Upper lobe of left lung (tissue), 6 donors: ENCODE results near the gene DCTN3. TPM values are rescaled to one million over a fixed set of nuclear protein-coding genes. Genes with fewer than 3 reads are reported as not detected.
A peak's percentile ranks its signal among the peaks of the same experiment; 100 is the strongest.

Experiments
- ATAC-seq, 2 donors: fragments of 200-7000 bp; cut with Tn5 transposase; one replicate each; pipeline ENCODE4 v1.9.1; 2022; ENCODE audit warnings: mild to moderate bottlenecking in 2 of 2, moderate library complexity in 2 of 2; ENCODE audit not compliant: low FRiP score in 2 of 2
- DNase-seq, 2 donors: peaks; one replicate each; pipeline ENCODE4 v3.0.0-alpha.2; 2019 to 2020
- H3K27ac ChIP-seq, 4 donors: fragments of 200-600 bp; sonication (generic); one replicate each; pipeline ENCODE4 v1.5.1; 2016 to 2019
- H3K27me3 ChIP-seq, 4 donors: fragments of 200-600 bp; sonication (generic); one replicate each; pipeline ENCODE4 v1.5.1; 2017 to 2019
- H3K36me3 ChIP-seq, 4 donors: fragments of 200-600 bp; sonication (generic); one replicate each; pipeline ENCODE4 v1.5.1; 2016 to 2019
- H3K4me1 ChIP-seq, 4 donors: fragments of 200-600 bp; sonication (generic); one replicate each; pipeline ENCODE4 v1.5.1; 2018 to 2019
- H3K4me3 ChIP-seq, 4 donors: fragments of 200-600 bp; sonication (generic); one replicate each; pipeline ENCODE4 v1.5.1; 2017 to 2019; ENCODE audit warnings: mild to moderate bottlenecking in 2 of 4, moderate library complexity in 1 of 4
- H3K9me3 ChIP-seq, 4 donors: fragments of 200-600 bp; sonication (generic); one replicate each; pipeline ENCODE4 v1.5.1; 2018 to 2019
- EP300 ChIP-seq, 4 donors: sonication (generic); formaldehyde crosslinking; IDR thresholded peaks; one replicate each; pipeline ENCODE4 v1.5.1; 2017; ENCODE audit warnings: antibody characterized with exemption in 4 of 4, control low read depth in 2 of 4
- POLR2A ChIP-seq, 4 donors: fragments of 450-650 bp; IDR thresholded peaks; one replicate each; pipeline ENCODE4 v1.5.1; 2016 to 2017; ENCODE audit warnings: antibody characterized with exemption in 4 of 4, mild to moderate bottlenecking in 2 of 4
- POLR2AphosphoS5 ChIP-seq, 2 donors: sonication (generic); formaldehyde crosslinking; IDR thresholded peaks; one replicate each; pipeline ENCODE4 v1.5.1; 2017; ENCODE audit warnings: antibody characterized with exemption in 2 of 2
- WGBS, 2 donors: methylation state at CpG; one replicate each; pipeline ENCODE4 v1.1.5; 2017 to 2018; 5-methylcytosine and 5-hydroxymethylcytosine counted together
- total RNA-seq, 6 donors: library from RNA; depleted of rRNA in 4 of 6; stranded (reverse); fragments of >200 nt in 4 of 6; gene quantifications; one replicate each; pipeline versions ENCODE4 v1.1.0 to v1.2.1, GENCODE V29; 2016 to 2021
- TF ChIP-seq, protein P1 (sequence below), 6 experiments: fragments of 450-650 bp in 4 of 6; fragments of 200-600 bp in 2 of 6; sonication (generic) in 2 of 6; IDR thresholded peaks; one replicate each; pipeline ENCODE4 v1.5.1; 2016 to 2019; ENCODE audit warnings: antibody characterized with exemption in 6 of 6
- donor health status: DM: no; HTN: no; CAD: no; lungs with moderate emphysema.
- donor health status: DM: no; HTN: yes; CAD: no; lungs with severe emphysema.

DCTN3 gene
- total RNA-seq: 10 to 100 TPM; 26.2 to 92.6 (median 68.1) TPM

DNA sequence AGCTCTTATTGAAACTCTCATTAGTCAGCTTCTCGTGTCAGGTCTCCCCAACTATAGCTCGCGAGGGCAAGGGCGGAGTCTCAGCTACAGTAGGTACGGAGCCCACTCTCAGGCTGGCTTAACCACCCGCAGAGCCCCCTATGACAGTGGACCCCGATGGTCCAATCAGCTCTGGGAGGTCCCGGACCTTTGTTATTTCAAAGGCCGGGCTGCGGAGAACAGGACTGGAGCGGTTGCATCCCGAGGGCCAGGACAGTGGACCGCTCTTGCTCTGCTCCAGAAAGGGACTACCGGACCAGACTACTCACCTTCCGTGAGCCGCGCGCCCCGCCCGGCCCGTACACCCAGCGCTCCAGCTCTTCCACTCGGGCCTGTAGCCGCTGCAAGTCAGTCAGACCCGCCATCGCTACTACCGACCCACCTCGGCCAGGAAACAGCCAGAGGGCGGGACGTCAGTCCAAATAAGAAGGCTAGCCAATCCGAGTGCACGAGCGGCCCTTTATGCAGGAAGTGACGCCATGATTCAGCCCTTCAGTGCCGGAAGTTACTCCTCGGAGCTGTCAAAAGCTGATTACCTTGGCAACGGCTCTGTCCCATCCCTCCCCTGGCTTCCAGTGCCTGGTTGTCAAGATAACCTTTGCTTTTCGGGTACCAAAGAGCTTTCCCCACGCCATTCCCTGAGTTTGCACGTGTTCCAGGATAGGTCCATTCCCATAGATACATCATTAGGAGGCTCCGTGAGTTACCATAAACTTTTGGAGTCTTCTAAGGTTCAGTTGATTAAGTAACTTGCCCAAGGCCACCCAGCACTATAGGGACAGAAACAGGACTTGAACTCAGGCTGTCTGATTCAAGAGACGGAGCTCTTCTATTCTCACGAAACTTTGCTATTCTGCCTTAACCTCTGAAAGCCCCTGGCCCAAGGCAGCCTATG, at the start of gene DCTN3:
Gene DCTN3 (minus strand): TSS at position 435 of the 934 bp plus-strand sequence. CDS start 31 bp downstream, at position 404.
- WGBS, 2 donors: 6 to 7% methylated on average over 25 to 43 of the region's 43 CpGs
- TF ChIP-seq, protein P1, sequence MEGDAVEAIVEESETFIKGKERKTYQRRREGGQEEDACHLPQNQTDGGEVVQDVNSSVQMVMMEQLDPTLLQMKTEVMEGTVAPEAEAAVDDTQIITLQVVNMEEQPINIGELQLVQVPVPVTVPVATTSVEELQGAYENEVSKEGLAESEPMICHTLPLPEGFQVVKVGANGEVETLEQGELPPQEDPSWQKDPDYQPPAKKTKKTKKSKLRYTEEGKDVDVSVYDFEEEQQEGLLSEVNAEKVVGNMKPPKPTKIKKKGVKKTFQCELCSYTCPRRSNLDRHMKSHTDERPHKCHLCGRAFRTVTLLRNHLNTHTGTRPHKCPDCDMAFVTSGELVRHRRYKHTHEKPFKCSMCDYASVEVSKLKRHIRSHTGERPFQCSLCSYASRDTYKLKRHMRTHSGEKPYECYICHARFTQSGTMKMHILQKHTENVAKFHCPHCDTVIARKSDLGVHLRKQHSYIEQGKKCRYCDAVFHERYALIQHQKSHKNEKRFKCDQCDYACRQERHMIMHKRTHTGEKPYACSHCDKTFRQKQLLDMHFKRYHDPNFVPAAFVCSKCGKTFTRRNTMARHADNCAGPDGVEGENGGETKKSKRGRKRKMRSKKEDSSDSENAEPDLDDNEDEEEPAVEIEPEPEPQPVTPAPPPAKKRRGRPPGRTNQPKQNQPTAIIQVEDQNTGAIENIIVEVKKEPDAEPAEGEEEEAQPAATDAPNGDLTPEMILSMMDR (IDR thresholded peaks at IDR 0.05): no peak
- TF ChIP-seq POLR2AphosphoS5 (IDR thresholded peaks at IDR 0.05) (peak; percentile 17 to 53), EP300 (IDR thresholded peaks at IDR 0.05) (no peak), POLR2A (IDR thresholded peaks at IDR 0.05) (peak in 3 of 4 donors; percentile 25 to 69 (median 51))
- Histone ChIP-seq H3K27ac (peak within 1 kb of the TSS; percentile 26 to 79 (median 54)), H3K4me1 (peaks cover 15 to 24% (median 20%) of the 10 kb centered on the region in 4 donors), H3K36me3 (peaks cover 7 to 32% (median 27%) of the 10 kb centered on the region in 4 donors), H3K27me3 (peaks cover 1 to 30% (median 17%) of the 10 kb centered on the region in 4 donors), H3K9me3 (no peaks in the 10 kb centered on the region), H3K4me3 (peak within 1 kb of the TSS; percentile 79 to 96 (median 92))
- ATAC-seq: peak; percentile 94 to 98
- peak; percentile 89 to 98 for DNase-seq

DNA sequence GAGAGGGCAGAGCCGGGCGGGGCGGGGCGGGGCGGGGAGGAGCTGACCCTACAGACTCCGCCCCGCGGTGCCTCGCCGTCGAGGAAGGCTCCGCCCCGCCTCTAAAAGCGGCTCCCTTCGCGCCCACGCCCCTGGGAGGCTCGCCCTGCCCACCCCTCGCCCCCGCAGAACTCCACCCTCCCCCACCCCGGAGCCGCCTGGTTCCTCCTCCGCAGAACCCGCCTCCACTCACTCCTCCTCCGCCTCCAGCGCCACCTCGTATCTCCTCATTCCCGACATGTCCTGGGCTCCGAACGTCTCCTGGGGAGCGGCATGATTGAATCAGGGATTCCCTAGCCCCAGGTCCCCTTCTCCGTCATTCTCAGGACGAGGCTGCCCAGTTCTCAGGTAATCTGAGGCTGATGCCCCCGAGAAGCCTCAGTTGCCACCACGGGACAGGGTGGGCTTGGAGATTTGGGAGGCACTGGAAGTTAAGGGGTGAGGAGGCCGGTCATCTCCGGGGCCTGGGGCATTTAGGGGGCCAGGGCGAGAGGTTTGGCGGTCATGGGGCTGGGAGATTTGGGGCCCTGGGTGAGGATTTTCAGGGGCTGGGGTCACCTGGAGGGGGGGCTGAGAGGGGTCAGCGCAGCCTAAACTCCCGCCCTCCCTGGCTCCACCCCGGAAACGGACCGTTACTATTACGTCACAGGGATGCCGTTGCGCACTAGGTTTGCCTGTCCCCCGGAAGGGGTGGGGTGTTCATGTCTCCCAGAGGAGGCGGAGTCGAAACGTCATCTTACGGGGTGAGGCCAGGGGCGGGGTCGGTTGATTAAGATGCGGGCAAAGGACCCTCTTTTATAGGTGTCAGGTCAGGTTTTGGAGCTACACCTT, 45.3 kb upstream of the DCTN3 start:
- H3K4me3 ChIP-seq: peak overlapping the region; percentile 44 to 82 (median 74)
- peak overlapping the region; percentile 97 to 100 (median 98) for H3K27ac ChIP-seq
- peaks cover 0 to 7% (median 0%) of the 10 kb centered on the region in 4 donors for H3K36me3 ChIP-seq
- peaks cover 0 to 5% (median 0%) of the 10 kb centered on the region in 4 donors for H3K9me3 ChIP-seq
- TF ChIP-seq POLR2AphosphoS5 (IDR thresholded peaks at IDR 0.05) (peak; percentile 87 to 88), EP300 (IDR thresholded peaks at IDR 0.05) (peak in 2 of 4 donors; percentile 44 to 60), POLR2A (IDR thresholded peaks at IDR 0.05) (peak in 3 of 4 donors; percentile 35 to 92 (median 90))
- TF ChIP-seq, protein P1 (IDR thresholded peaks at IDR 0.05): peak in 2 of 6 experiments; percentile 4 to 12
- ATAC-seq (peak; percentile 96), DNase-seq (peak; percentile 96 to 97)
- WGBS, 2 donors: 0 to 3% methylated on average over 3 to 49 of the region's 55 CpGs
- peaks cover 8 to 24% (median 17%) of the 10 kb centered on the region in 4 donors for H3K4me1 ChIP-seq
- H3K27me3 ChIP-seq: no peaks in the 10 kb centered on the region

DNA sequence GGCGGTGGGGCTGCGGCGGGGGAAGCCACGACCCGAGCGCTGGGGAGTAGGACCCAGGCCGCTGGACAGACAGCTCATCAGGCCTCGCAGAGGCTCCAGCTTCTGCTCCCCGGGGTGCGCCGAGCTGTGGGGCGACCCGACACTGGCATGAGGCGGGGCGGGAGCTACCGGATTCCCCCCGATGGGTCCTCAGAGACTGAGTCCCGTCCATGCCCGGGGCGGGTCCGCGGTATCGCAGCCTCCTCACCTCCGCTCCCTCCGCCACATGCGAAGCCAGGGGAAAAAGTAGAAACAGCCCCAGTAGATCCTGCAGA, 44.7 kb upstream of the DCTN3 start:
- WGBS, 2 donors: 4% methylated on average over 25 of the region's 26 CpGs; no CpG with 5 or more reads in 1 of the 2 donors
- H3K9me3 ChIP-seq: peaks cover 0 to 5% (median 0%) of the 10 kb centered on the region in 4 donors
- ATAC-seq (peak; percentile 0 to 25), DNase-seq (no peak)
- TF ChIP-seq POLR2A (IDR thresholded peaks at IDR 0.05) (no peak), POLR2AphosphoS5 (IDR thresholded peaks at IDR 0.05) (no peak), EP300 (IDR thresholded peaks at IDR 0.05) (no peak)
- TF ChIP-seq, protein P1 (IDR thresholded peaks at IDR 0.05): no peak
- H3K4me1 ChIP-seq: peaks cover 8 to 24% (median 17%) of the 10 kb centered on the region in 4 donors
- no peaks in the 10 kb centered on the region for H3K27me3 ChIP-seq
- peaks cover 0 to 11% (median 1%) of the 10 kb centered on the region in 4 donors for H3K36me3 ChIP-seq
- H3K4me3 ChIP-seq: peak overlapping the region; percentile 67 to 82 (median 78)
- peak overlapping the region; percentile 97 to 100 (median 98) for H3K27ac ChIP-seq

DNA sequence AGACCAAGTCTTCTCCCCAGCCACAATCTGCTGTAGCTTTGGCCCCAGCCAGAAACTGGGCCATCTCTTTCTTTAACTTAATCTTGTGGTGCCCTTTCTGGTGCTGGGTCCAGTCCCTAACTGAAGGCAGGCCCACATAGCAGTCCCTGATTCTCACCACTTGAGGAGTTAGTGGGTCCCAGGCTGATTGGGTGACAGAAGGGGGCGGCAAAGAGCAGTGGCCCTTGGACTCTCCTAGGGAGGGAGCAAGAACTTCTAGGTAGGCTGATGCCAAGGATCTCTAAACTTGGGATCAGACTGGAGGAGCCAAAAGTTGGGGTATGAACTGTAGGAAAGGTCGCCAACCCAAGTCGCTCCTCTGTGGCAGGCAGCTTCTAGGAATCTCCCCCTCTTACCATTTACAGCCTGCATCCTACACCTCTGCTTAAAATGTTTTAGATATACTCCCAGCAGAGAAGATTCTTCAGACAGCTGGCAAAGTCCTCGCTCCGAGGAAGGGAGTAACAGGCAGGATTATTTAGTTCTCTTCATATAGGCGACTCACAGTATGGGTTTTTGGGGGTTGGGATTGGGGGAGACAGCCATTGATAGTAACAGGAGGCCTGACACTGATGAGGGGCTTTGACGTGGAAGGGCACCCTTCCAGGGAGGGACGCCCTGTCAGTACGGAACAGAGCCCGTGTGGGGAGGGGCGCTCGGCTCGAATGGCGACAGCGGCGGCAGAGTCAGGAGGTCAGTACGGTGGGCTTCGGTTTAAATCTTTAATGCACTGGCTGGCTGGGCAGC, 44.2 kb upstream of the DCTN3 start:
- Histone ChIP-seq H3K4me3 (peak overlapping the region; percentile 67 to 82 (median 78)), H3K4me1 (peaks cover 8 to 24% (median 17%) of the 10 kb centered on the region in 4 donors), H3K36me3 (peaks cover 0 to 14% (median 3%) of the 10 kb centered on the region in 4 donors), H3K27ac (peak overlapping the region; percentile 97 to 100 (median 98)), H3K9me3 (peaks cover 0 to under 1% (median 0%) of the 10 kb centered on the region in 4 donors), H3K27me3 (no peaks in the 10 kb centered on the region)
- WGBS, 2 donors: 18 to 23% methylated on average over 11 to 18 of the region's 18 CpGs
- ATAC-seq: peak; percentile 20 to 65
- TF ChIP-seq POLR2A (IDR thresholded peaks at IDR 0.05) (no peak), EP300 (IDR thresholded peaks at IDR 0.05) (no peak), POLR2AphosphoS5 (IDR thresholded peaks at IDR 0.05) (no peak)
- TF ChIP-seq, protein P1 (IDR thresholded peaks at IDR 0.05): peak; percentile 61 to 82 (median 70)
- peak in 1 of 2 donors; percentile 83 for DNase-seq
